GM04504 (cell line): ENCODE measurements around the gene PRR33.
"Not testable (repeated sequence)": the region's sequence is repeated elsewhere in the genome, so short reads cannot be mapped to it uniquely, and the experiment has no call there.

Experiments used
- DNase-seq: peaks from one replicate; pipeline ENCODE4 v3.0.0-alpha.2; 2012; ENCODE audit warnings: low read depth

Gene PRR33

DNA sequence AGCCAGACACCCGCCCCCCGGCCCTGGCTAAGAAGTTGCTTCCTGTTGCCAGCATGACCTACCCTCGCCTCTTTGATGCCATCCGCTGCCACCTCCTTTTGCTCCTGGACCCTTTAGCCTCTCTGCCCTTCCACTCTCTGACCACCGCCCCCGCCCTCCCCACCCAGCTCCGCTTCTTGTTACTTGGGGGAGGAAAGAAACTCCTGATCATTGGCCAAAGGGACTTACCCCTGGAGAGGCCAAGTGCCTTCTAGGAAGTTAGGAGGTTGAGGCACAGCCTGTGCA is at the start of gene PRR33:
Gene PRR33, minus strand, starts transcription at position 65 of the 285 bp plus-strand sequence. CDS start 1,311 bp downstream, outside the sequence.
- no peak for DNase-seq

DNA sequence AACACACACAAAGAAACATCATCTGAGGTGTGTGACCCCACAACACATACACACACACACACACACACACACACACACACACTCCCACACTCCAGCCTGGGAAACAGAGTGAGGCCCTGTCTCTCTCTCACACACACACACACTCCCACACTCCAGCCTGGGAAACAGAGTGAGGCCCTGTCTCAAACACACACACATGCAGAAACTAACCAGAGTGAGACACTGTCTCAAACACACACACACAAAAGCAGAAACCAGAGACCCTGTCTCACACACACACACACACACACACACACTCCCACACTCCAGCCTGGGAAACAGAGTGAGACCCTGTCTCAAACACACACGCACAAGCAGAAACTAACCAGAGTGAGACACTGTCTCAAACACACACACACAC is 48.1 kb upstream of the PRR33 start:
- not testable (repeated sequence) for DNase-seq

DNA sequence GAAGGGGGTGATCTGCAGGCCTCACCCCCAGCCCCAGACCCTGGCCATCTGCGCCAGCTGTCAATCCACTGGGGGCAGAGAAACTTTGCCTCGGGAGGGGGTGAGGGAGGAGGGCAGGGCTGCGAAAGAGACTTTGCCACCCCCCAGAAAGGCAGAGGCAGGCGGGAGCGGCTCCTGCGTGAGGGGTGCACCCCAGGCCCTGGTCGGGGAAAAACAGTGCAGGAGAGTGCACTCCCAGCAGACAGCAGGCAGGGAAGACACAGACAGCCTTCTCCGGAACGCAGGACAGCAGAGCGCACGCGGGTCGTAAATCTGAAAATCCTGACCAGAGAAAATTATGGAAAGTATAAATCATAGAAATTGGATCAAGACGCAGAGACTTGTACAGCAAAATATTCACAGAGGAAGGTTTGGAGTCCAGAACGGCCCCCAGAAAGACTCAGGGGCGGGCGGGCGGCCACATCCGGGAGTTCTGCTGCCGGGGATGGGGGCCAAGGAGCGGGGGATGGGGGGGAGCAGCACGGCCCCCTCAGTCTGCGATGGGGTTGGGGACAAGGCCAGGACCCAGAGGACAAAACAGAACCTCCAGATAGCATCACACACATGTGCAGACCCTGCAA is 47.4 kb upstream of the PRR33 start:
- DNase-seq, result no peak

DNA sequence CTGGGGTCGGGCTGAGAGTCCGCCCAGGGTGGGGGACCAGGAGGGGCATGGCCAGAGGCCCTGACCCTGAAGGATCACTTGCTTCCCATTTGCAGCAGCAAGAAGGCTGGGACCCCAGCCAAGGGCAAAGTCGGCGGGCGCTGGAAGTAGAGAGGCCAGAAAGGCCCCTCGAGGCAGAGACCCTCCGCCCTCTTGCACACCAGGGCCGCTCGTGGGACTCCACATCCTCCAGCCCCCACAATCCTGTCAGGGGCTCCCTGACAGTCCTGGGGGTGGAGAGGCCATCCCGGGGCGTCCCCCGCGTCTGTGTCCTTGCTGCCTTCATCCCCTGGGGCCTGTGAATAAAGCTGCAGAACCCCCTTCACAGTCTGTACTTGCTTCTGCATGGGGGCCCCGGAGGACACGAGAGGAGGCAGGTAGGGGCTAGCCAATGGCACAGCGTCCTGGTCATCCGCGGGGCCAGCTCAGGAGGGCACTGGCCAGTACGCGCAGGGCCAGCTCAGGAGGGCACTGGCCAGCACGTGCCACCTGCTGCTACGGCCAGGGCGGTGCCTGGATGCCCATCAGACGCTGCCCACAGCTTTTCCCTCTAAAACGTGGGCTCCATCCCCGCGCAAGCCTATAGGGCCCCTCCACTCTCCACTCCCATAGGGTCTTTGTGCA is 46.8 kb upstream of the PRR33 start:
- DNase-seq, result no peak

DNA sequence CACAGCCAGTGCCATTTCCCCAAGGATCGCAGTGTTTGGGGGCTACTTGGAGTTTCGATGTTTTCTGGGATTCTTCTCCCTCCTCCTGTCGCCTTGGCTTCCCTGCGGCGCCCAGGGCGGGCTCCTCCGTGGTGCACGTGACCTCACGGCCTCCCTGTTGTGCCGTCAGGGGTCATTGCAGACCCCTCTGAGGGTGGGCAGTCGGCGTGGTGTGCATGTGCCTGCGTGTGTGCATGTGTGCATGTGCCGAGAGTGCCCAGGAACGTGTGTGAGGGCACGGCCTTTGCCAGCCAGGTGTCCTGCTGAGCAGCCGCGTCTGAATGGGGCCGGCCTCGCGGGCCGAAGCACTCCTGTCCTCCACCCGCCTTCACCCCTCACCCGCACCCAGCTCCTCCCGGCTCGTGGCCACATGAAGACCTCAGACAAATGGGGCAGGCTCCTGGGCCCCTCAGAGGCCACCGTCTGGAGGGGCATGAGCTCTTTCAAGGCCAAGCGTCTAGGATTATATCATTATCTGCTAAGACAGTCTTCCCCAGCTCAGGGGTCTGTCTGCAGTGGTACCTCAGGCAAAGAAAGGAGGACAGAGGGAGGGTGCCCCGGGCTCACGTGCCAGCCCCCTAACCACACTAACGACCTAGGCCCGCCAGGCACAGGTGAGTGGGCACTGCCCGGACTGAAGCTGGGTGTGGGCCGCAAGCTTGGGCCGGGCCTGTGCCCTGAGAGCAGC is 46.1 kb upstream of the PRR33 start:
- DNase-seq, result no peak

DNA sequence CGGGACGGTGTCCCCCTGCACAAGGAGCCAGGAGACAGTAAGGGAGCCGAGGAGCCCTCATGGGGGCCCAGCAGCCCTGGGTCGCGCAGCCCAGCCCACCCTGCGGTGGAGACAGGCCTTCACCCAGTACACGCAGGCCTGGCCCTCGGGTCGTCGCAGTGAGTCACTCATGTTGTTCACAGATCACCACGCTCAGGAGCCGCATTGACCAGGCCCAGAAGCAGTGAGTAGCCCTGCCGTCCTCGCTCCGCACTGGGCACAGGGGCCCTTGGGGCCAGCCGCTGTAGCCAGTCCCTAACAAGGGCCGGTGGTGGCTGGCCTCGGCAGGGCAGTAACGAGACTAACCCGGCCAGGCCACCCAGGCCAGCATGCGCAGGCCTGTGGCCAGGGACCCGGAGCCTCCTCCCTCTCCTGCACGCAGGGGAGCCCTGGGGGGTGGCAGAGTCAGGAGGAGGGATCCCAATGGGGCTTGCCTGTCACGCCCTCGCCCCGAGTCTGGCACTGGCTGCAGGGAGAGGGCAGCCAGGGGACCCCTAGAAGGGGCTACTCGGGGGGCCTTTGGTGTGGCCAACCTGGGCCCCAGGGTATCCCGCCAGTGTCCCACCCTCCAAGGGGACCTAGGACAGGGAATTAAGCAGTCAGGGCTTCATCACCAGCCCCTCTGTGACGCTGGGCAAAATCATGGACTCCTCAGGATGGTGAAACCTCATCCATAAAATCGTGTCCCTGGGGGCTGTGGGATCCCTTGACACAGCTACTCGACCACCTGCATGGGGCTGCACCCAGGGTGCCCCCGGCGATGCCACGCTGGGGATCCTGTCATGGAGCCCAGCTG is 45.3 kb upstream of the PRR33 start:
- no peak for DNase-seq

DNA sequence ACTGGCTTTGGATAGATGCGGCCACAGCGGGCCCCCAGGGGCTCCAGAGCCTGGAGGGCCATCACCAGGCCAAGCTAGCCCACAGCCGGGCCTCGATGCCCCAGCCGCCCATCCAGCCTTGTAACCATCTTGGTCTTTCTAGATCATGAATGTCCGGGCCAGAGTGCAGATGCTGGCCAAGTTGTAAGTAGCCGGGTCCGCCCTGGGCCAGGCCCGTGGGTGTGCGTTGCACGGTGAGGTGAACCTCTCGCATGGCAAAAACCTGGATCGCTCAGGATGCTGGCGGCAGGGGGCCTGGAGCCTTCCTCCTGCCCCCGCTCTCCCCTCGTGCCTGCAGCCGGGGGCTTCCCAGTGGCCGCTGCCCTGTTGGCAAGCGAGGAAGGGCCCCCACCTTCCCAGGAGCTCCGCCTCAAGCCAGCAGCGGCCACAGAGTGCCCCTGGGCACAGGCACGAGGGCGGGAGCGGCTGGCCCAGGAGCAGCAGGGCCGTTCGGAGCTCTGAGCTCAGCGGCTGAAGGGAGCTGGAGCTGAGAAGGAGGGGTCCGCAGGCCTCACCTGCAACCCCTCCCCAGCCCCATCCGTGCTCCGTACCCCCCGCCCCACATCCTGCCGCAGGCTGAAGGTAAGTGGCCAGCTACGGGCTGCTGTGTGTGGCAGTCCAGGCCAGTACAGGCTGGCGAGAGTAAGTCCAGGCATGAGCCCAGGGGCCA is 44.5 kb upstream of the PRR33 start:
- no peak for DNase-seq

DNA sequence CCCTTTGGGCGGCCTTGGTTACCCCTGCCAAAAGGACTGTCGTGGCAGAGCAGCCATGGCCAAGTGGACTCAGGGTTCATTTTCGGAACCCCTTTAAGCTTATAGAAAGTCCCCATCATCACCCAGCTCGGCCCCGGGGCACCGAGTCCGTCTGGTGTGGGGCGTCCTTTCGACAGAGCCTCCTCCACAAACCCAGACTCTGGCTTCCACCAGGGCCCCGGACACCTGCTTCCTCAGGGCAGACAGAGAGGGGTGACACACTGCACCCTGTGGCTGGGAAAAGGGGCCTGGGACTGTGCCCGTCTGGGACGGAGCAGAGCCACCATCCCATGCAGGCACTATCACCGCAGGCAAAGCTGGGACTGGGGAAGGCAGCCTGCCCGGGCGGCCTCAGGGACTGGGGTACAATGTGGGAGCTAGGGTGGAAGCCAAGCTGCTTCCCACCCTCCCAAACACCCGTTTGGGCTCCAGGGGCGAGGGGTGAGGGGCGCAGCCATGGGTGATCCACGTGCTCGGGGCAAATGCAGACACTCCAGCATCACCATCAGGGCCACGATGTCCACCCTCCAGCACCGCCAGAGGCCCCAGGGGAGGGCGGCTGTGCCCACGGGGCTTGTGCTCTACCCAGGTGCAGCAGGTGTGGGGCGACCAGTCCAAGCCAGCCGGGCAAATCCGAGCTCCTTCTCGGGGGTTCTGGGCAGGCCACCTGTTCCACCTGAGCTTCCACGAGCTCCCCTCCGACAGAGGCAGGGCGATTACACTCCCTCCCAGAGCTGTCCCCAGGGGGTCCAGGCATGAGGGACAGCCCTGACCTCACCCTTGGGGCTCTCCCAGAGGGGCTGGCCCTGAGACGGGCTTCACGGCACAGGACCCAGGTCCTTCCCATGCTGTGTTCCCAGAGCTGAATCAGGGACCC is 43.7 kb upstream of the PRR33 start:
- DNase-seq, result no peak

DNA sequence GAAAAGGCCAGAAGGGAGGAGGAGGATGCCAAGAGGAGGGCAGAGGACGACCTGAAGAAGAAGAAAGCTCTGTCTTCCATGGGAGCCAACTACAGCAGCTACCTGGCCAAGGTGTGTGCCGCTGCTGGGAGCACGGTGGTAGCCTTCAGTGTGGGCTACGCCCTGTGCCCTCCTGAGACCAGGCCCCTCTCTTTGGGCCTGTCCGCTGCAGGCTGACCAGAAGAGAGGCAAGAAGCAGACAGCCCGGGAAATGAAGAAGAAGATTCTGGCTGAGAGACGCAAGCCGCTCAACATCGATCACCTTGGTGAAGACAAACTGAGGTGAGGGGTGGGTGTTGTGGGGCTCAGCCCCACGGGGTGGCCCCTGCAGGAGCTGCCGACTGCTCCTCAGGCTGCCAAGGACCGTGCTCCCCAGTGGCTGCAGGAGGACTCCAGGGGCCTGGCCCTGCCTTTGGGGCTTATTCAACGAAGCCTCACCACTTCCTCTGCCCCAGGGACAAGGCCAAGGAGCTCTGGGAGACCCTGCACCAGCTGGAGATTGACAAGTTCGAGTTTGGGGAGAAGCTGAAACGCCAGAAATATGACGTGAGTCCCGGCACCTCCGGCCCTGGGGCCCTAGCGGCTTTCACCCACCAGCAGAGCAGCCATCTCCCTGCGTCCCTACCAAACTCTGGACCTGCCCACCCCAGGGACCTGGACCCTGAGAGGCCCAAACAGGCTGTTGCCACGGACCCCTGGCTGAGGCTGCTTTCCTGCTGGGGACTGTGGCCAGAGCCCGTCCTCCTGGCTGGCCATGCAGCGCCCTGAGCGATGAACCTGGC is 42.9 kb upstream of the PRR33 start:
- DNase-seq, result no peak

DNA sequence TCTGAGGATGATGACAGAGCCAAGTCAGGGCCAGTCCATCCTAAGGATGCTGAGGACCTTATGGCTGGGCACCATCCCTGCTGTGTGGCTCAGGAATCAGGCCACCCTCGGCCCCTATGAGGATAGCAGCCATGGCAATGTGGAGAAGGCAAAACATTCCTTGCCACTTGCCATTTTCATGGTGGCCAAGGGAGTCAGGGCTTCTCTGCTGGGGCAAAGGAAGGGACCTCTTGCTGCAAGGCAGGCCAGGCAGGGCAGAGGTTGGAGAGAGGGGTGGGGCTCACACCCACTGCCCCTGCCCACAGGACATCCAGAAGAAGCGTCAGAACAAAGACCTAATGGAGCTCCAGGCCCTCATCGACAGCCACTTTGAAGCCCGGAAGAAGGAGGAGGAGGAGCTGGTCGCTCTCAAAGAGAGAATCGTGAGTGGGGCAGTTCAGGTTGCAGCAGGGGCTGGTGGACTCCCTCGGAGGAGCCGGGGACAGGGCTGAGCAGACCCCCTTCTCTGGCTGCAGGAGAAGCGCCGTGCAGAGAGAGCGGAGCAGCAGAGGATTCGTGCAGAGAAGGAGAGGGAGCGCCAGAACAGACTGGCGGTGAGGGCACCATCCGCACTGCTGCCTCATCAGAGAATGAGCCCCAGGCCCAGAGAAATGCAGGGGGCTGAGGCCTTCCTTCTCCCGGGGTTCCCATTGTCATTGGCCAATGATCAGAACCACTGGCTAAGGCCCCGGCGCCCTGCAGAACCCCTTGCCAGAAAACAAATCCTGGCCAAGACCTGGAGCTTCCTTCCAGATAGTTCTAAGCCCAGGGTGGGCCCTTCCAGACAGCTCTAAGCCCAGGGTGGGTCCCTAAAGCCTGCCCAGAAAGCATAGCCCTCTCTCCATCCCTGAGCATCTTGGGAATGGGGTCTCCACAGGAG is 42.0 kb upstream of the PRR33 start:
- no peak for DNase-seq

DNA sequence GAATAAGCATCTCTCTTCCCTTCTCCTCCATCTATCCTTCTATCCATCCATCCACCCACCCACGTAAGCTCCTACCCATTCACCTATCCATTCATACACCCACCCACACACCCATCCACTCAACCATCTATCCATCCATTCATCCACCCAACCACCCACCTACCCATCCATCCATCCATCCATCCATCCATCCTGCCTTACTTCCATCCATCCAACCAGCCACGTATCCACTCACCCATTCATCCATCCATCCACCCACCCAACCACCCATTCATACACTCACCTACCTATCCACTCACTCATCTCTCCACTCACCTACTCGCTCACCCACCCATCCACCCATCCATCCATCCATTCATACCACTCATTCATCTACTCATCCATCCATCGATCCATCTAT is 41.0 kb upstream of the PRR33 start:
- no peak for DNase-seq

DNA sequence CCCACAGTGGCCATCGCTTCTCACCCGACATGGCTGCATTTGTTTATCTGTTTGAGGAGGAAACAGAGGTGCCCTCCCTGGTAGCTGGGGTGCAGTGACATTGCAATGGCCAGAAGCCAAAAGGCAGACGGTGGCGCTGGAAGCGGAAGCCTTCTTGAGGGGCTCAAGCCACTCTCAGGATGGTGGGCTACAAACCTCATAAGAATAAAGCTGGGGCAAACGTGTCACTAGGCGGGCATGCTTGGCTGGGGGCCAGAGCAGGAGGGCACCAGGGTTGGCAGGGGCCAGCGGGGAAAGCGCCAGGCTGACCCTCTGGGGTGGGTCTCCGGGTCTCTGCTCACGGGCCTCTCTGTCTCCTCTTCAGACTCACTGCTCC is 40.4 kb upstream of the PRR33 start:
- no peak for DNase-seq

DNA sequence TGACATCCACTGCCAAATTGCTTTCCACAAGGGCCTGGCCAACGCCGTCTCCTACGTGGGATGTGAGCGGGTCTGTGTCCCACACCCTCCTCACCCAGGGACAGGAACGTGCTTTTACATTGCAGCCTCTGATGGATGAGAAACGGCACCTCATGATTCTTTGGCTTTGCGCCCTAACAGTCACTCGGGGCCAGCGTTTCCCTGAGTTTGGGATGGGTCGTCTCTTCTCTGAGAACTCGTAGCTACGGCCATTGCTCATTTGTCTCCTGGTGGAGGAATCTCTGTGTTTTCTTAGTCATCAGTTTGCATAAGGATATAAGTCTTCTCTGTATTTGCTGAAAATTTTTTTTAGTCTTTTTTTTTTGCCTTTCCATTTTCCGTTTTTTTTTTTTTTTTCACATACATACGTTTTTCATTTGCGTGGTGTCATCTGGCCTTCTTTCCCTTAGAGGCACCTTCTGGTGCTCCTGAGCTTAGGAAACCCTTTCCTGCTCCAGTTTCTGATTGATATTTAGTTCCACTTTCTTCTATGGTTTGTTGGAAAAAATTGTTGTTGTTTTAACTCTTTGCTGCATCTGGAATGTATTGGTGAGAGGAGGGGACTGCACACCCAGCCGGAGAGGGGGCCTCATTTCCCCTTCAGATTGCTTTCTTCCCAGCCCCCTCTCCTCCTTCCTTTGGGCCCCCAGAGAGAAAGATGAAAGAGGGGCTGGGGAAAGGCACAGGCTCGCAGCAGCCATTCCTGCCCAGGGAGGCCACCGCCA is 39.8 kb upstream of the PRR33 start:
- no peak for DNase-seq

DNA sequence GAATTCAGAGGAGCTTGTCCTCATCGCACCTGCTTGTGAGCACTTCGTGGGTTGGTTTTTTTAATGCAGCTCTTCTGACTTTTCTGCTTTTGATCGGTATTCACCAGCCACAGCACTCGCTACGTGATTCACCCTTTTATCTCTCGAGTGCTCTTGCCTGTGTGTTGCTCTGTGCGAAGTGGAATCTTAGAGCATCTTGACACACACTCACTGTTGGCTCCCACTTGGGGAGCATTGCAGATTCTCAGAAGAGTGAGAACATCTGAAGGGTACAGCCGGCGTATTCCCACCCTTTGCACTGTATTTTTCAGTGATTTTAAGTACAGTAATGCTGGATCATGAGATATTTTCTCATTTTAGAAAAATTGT is 38.8 kb upstream of the PRR33 start:
- no peak for DNase-seq

DNA sequence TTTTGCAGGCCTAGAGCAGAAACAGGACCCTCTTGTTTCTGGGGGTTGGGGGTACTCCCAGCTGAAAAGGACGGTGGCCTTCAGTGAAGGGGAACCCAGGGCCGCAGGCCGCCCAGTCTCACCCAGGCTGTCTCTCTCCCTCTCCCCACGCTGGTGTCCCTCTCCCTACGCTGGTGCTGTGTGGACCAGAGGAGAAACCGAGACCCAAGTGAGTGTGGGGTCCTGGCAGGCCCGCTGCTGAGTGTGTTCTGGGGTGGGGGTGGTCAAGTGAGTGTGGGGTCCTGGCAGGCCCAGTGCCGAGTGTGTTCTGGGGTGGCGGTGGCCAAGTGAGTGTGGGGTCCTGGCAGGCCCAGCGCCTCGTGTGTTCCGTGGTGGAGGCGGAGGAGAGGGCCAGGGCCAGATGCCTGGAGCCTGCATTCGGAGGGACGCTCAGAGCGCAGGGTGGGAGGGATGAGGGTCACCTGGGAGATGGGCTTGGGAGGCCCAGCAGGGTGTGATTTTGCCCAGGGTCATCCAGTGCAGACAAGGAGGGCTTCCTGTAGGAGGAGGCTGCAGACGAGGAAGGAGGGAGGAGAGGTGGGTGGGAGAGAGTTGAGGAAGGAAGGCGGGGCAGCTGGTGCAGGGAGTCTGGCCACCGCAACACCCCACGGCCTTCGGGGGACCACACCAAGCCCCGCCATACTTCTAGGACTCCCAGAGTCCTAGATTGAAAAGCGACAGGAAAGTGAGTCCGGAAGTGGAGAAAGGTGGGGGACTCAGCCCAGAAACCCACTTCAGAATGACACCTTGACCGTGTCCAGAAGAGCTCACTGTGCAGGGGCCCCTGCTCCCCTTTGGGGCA is 38.1 kb upstream of the PRR33 start:
- DNase-seq, result no peak

DNA sequence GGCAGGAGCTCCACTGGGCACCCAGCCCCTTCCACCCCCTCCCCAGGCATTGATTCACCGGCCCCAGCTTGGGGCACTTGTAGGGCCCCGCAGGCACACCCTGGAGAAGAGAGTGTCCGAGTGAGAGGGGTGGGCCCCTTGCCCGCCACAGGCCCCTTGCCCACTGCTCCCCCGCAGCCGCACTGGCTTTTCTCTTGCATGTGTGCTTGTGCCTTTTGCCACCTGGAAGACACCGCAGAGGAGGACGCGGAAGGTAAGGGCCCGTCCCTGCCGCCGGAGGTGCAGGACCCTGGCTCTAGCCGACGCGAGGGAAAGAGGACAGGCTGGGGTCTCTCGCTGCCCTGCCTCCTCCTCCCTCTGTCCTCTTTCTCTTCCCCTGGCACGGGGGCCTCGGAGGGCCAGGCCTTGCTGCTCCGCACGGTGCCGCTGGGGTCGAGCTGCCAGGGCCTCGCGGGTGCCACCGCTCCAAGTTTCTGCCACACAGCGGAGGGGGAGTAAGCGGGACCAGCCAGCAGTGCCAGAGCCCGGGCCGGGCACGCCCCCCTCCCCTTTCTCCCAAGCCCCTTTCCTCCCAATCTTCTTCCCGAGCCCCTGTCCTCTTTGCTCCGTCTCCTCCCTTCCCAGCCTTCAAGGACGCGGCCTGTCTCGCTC is 37.3 kb upstream of the PRR33 start:
- no peak for DNase-seq

DNA sequence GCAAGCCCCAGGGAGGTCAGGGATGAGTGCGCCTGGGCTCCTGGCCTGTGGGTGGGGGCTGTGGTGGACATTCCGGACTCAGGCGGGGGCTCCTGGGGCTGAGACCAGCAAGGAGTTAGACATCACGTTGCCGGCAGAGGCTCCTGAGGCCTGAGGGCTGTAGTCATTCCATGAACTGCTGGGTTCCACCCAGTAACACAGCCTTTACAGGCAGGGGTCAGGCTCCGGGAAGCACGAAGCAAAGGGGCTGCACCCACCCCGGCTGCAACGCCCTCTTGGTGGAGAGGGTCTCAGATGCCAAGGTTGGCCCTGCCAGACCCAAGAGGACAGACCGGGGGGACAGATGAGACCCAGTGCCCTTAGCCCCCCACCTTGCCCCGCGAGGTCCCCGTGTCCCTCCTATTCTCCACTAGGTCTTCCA is 36.8 kb upstream of the PRR33 start:
- no peak for DNase-seq
